ENCODE data around the gene MXD1.

The MXD1 gene

DNA sequence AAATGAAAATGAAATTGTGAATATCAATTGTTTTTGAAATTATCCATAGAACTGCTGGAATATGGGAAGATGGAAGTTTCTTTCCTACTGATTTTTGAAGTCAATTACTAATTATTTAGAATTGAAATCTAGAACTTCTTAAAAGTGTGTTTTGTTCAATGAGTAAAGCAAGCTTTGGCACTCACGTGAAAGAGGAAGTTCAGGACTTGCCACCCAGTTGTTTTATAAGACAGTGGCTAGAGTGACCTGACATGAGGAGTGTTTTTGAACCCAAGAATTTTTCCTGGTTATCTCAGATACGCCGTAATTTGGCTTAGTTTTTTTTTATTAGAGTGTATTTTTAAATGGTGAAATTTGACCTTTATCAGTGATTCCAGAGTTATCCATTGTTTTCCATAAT lies 3.5 kb downstream of the MXD1 start:
- H3K4me3 ChIP-seq (ENCODE audit: low read length): no peak overlapping the region
- no peak for DNase-seq (ENCODE audit: low read depth)
- TF ChIP-seq, protein P1, sequence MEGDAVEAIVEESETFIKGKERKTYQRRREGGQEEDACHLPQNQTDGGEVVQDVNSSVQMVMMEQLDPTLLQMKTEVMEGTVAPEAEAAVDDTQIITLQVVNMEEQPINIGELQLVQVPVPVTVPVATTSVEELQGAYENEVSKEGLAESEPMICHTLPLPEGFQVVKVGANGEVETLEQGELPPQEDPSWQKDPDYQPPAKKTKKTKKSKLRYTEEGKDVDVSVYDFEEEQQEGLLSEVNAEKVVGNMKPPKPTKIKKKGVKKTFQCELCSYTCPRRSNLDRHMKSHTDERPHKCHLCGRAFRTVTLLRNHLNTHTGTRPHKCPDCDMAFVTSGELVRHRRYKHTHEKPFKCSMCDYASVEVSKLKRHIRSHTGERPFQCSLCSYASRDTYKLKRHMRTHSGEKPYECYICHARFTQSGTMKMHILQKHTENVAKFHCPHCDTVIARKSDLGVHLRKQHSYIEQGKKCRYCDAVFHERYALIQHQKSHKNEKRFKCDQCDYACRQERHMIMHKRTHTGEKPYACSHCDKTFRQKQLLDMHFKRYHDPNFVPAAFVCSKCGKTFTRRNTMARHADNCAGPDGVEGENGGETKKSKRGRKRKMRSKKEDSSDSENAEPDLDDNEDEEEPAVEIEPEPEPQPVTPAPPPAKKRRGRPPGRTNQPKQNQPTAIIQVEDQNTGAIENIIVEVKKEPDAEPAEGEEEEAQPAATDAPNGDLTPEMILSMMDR (IDR thresholded peaks at IDR 0.05; ENCODE audit: insufficient read depth, low read depth, low read length, missing control alignments): no peak

DNA sequence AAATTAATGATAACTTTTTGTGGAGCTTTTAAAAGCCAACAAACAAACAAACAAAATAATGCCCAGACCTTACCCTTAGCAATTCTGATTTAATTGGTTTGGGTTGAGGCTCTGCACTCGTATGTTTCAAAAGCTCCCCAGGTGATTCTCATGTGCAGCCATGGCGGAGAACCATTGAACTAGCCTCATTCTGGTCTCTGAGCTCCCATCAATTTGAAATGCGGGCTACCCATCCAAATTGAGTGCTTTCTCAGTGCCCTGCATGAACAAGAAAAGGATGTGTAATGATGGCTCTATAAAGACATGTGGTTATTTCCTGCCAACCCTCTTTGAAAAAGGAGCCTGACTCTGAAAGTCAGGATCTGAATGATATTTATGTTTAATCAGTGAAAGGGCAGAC lies 8.2 kb downstream of the MXD1 start:
- no peak for DNase-seq (ENCODE audit: low read depth)
- no peak overlapping the region for H3K4me3 ChIP-seq (ENCODE audit: low read length)
- TF ChIP-seq, protein P1 (IDR thresholded peaks at IDR 0.05; ENCODE audit: insufficient read depth, low read depth, low read length, missing control alignments): no peak

DNA sequence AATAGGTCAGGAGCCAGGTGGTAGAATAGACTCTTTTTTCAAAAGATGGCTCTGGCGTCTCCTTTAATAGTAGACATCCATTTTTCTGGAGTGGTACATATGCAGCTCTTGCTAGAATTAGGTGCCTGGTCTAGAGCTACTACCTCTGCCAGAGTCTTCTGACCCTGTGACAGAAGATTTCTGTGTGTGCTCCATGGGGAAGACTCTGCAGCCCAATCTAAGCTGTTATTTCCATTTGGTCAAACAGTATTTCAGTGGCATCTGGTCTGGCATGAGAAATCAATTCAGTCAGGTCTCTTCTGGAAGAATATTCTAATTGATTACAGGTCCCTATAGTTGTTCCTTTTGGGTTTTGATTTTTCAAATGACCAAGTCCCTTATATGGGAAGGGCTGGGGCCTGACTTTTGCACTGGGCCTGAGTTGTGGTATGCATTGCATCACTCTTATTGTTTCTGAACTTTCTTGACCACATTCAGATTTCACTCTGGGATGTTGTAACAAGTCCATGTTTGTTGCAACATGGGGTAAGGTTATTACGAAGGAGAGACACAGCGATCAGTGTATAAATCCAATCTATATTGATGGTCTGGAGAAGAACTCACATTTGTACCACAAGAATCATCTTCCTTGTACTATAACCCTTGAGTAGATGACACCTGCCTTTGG lies 12.1 kb downstream of the MXD1 start:
- DNase-seq (ENCODE audit: low read depth): peak; percentile 69
- no peak overlapping the region for H3K4me3 ChIP-seq (ENCODE audit: low read length)
- TF ChIP-seq, protein P1 (IDR thresholded peaks at IDR 0.05; ENCODE audit: insufficient read depth, low read depth, low read length, missing control alignments): no peak

DNA sequence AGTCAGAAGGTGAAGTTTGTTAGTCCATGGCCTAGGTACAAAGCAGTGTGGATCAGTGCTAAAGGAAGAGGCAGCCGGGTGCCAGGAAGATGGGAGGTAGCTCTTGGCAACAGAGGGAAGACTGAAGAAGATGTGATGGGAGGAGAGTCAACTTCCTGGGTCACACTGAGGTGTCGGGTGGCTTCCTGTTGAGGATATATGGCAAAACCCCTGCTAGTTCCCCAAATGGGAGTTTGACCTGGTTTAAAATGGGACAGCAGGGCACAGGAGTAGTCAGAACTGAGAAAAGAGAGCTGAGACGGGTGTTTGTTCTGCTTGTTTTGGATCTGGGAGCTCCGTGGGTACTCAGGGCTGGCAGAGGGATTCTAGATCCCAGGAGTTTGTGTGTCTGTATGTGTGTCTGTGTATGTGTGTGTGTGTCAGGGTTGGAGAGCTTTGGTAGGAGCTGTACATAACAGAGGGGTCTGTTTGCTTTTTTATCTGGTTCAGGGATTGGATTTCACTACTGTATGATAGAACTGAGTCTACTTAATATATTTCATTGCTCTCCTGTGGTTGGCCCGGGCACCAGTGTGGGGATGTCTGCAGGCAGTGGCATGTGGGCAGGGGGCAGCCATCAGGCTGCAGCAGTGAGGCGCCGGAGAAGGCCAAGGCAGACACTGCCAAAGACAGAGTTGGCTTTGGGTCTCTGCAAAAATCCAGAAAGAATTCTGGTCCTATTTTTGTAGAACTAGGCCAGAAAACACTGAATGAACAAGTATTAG lies 17.1 kb downstream of the MXD1 start:
- TF ChIP-seq, protein P1 (IDR thresholded peaks at IDR 0.05; ENCODE audit: insufficient read depth, low read depth, low read length, missing control alignments): no peak
- H3K4me3 ChIP-seq (ENCODE audit: low read length): no peak overlapping the region
- no peak for DNase-seq (ENCODE audit: low read depth)

DNA sequence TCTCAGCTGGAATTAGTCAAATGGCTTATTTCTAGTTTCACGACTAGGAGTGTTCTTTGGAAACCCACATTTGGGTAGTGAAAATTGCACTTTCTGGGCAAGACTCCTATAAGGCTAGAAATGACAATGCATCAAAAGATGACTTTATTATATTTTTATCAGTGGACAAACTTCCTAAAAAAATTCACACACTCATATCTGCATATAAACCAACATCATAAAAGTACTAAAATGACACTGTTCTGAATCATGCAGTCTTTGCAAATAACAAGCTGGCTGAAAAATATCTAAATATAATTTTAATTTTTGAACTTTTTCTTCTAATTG lies 17.6 kb downstream of the MXD1 start:
- DNase-seq (ENCODE audit: low read depth): no peak
- TF ChIP-seq, protein P1 (IDR thresholded peaks at IDR 0.05; ENCODE audit: insufficient read depth, low read depth, low read length, missing control alignments): no peak
- H3K4me3 ChIP-seq (ENCODE audit: low read length): no peak overlapping the region

GRCh38 chr2:69933254-69933828 lies 18.4 kb downstream of the MXD1 start:
- H3K4me3 ChIP-seq (ENCODE audit: low read length): no peak overlapping the region
- DNase-seq (ENCODE audit: low read depth): peak; percentile 46
- TF ChIP-seq, protein P1 (IDR thresholded peaks at IDR 0.05; ENCODE audit: insufficient read depth, low read depth, low read length, missing control alignments): no peak

Measured in epithelial cell of esophagus (primary cell).